BJ (cell line): ENCODE data around the gene KCTD3. TPM values are rescaled to one million over a fixed set of nuclear protein-coding genes. Genes with fewer than 3 reads are reported as not detected.

ENCODE experiments used
- CTCF ChIA-PET: fragments of 350-600 bp; formaldehyde crosslinking; extraction: SDS; loops from one replicate; lab custom pipeline; 2021; ENCODE audit warnings: antibody characterized with exemption, inconsistent platforms; lab: Yijun Ruan, JAX
- POLR2A ChIA-PET: fragments of 300-600 bp; sonication (Branson Sonifier 250); formaldehyde crosslinking; extraction: SDS; loops from one replicate; lab custom pipeline; 2021; ENCODE audit warnings: antibody characterized with exemption; lab: Charles Lee
- DNase-seq: peaks from one replicate; pipeline ENCODE4 v3.0.0-alpha.2; 2011; ENCODE audit warnings: low read depth
- H3K27me3 ChIP-seq: 2 replicates; pipeline ENCODE4 v1.6.0; 2011; ENCODE audit warnings: low read length; ENCODE audit not compliant: control insufficient read depth, insufficient read depth
- H3K36me3 ChIP-seq: 2 replicates; pipeline ENCODE4 v1.5.1; 2011; ENCODE audit warnings: low read length; ENCODE audit not compliant: control insufficient read depth, insufficient read depth
- H3K4me3 ChIP-seq: 2 replicates; pipeline ENCODE4 v1.5.1; 2011; ENCODE audit warnings: low read depth, mild to moderate bottlenecking, control low read depth, low read length
- CTCF ChIP-seq: IDR thresholded peaks from 2 replicates; pipeline ENCODE4 v1.5.1; 2011; ENCODE audit warnings: low read depth, mild to moderate bottlenecking, control low read depth, inconsistent platforms, low read length, moderate library complexity; ENCODE audit not compliant: insufficient read depth
- polyA plus RNA-seq: library from polyadenylated mRNA; depleted of rRNA; stranded (reverse); fragments of >200 nt; gene quantifications from 2 replicates; pipeline ENCODE4 v1.2.3, GENCODE V29; 2011

KCTD3 gene
- polyA plus RNA-seq, 1 experiment, result 31.7 TPM

GRCh38 chr1:215636258-215636965, 69.3 kb downstream of the KCTD3 start:
- ChIA-PET POLR2A (no interaction called here), CTCF (no interaction called here)
- no peaks in the 10 kb centered on the region; the same call in 1 of the 2 replicates for H3K27me3 ChIP-seq
- DNase-seq, result peak; percentile 50
- no peaks in the 10 kb centered on the region for H3K36me3 ChIP-seq
- H3K4me3 ChIP-seq, result no peak overlapping the region
- TF ChIP-seq CTCF, result no peak

- DNase-seq, result no peak
- ChIA-PET CTCF (no interaction called here), POLR2A (no interaction called here)
- no peak overlapping the region for H3K4me3 ChIP-seq
- H3K36me3 ChIP-seq, result no peaks in the 10 kb centered on the region
- no peaks in the 10 kb centered on the region; the same call in 1 of the 2 replicates for H3K27me3 ChIP-seq
- no peak for TF ChIP-seq CTCF
Measured at GRCh38 chr1:215637041-215637573, 70.0 kb downstream of the KCTD3 start.

DNA sequence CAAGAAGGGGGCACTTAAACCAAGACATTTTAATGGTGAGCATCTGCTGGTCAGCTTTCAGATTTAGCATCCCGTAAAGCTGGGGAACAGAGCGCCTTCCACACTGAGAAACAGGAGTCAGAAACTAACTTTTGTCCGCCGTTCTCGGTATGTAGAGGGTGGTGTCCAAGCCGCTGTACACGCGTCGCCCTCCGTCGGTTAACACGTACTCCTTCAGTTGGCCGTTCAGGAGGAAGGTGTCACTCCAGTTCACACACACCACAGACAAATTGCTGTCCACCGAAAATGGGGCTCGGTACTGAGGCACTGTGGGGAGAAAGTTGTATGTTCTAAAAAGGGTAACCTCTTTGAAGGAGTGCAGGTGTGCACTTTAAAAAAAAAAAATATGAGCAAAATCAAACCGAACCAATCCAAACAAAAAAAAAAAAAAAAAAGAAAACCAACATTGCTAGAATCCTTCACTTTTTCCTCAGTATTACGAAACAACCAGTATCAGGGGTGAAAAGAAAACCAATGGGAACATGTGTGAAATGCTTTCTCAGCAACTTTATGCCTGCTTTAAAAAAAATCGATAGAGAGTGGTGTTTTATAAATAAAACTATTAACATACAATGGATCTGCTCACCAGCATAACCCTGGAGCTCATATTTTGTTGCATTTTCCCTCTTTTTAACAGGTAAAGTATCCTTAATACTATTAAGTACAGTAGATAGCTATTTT, 73.5 kb downstream of the KCTD3 start:
- POLR2A ChIA-PET, result no interaction called here
- H3K27me3 ChIP-seq, result no peaks in the 10 kb centered on the region; the same call in 1 of the 2 replicates
- CTCF ChIA-PET, result interaction anchor here (0.8 kb wide), 1 partner anchor 44 kb away, joined by 3 read pairs; no protein-coding TSS in a partner anchor
- no peak overlapping the region for H3K4me3 ChIP-seq
- TF ChIP-seq CTCF, result no peak
- DNase-seq, result no peak
- H3K36me3 ChIP-seq, result no peaks in the 10 kb centered on the region

- H3K4me3 ChIP-seq, result no peak overlapping the region
- ChIA-PET POLR2A (no interaction called here), CTCF (no interaction called here)
- H3K36me3 ChIP-seq, result no peaks in the 10 kb centered on the region
- TF ChIP-seq CTCF, result no peak
- DNase-seq, result no peak
- H3K27me3 ChIP-seq, result no peaks in the 10 kb centered on the region; the same call in 1 of the 2 replicates
Measured at GRCh38 chr1:215643592-215644321, 76.7 kb downstream of the KCTD3 start.

DNA sequence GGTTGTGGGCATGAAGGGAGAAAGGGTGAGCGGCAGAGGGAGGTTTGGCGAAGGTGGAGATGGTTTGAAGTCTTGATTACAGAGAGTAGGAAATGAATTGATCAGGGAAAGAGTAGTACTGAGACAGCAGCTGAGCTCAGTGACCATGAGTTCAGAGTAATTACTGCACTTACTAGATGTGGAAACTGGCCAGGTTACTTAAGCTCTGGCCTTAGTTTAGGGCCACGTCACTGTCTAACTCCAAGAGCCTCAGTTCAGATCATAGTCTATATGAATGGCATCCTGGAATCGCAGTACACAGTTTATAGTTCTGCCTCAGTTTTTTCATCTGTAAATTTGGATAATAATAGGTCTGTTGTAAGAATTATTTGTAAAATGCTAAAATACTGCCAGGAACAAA, 78.1 kb downstream of the KCTD3 start:
- POLR2A ChIA-PET, result no interaction called here
- no peak for DNase-seq
- H3K27me3 ChIP-seq, result no peaks in the 10 kb centered on the region; the same call in 1 of the 2 replicates
- H3K4me3 ChIP-seq, result no peak overlapping the region
- CTCF ChIA-PET, result no interaction called here
- TF ChIP-seq CTCF, result no peak
- H3K36me3 ChIP-seq, result no peaks in the 10 kb centered on the region
